ENCODE results near the gene MSMB.

The MSMB gene

GRCh38 chr10:46048152-46048551 lies 2.1 kb upstream of the MSMB start:
- H3K4me3 ChIP-seq (ENCODE audit: low read depth, low read length): no peak overlapping the region
- no peak for TF ChIP-seq CTCF (IDR thresholded peaks at IDR 0.05; ENCODE audit: borderline replicate concordance, insufficient read depth, low read depth, low read length)

- no peak overlapping the region for H3K4me3 ChIP-seq (ENCODE audit: low read depth, low read length)
- TF ChIP-seq CTCF (IDR thresholded peaks at IDR 0.05; ENCODE audit: borderline replicate concordance, insufficient read depth, low read depth, low read length): no peak
Observed at GRCh38 chr10:46042527-46042926, 3.5 kb downstream of the MSMB start.

- no peak overlapping the region for H3K4me3 ChIP-seq (ENCODE audit: low read depth, low read length)
- no peak for TF ChIP-seq CTCF (IDR thresholded peaks at IDR 0.05; ENCODE audit: borderline replicate concordance, insufficient read depth, low read depth, low read length)
Observed at GRCh38 chr10:46040004-46040403, 6.1 kb downstream of the MSMB start.

- H3K4me3 ChIP-seq (ENCODE audit: low read depth, low read length): no peak overlapping the region
- TF ChIP-seq CTCF (IDR thresholded peaks at IDR 0.05; ENCODE audit: borderline replicate concordance, insufficient read depth, low read depth, low read length): no peak
Observed at GRCh38 chr10:46037107-46037825, 8.8 kb downstream of the MSMB start.

GRCh38 chr10:46035923-46036849 lies 9.9 kb downstream of the MSMB start:
- no peak overlapping the region for H3K4me3 ChIP-seq (ENCODE audit: low read depth, low read length)
- TF ChIP-seq CTCF (IDR thresholded peaks at IDR 0.05; ENCODE audit: borderline replicate concordance, insufficient read depth, low read depth, low read length): no peak

- no peak overlapping the region for H3K4me3 ChIP-seq (ENCODE audit: low read depth, low read length)
Observed at GRCh38 chr10:46033602-46034011, 12.5 kb downstream of the MSMB start.

More at GRCh38 chr10:46033602-46034011, 12.5 kb downstream of the MSMB start:
- TF ChIP-seq CTCF (IDR thresholded peaks at IDR 0.05; ENCODE audit: borderline replicate concordance, insufficient read depth, low read depth, low read length): no peak

Measured in GM12875 (cell line).